Transverse colon (tissue), 4 donors: ENCODE results near the gene CENPE.

Experiments
- POLR2A ChIP-seq: fragments of 450-650 bp; IDR thresholded peaks from one replicate; pipeline ENCODE4 v1.6.1; 2016; ENCODE audit warnings: antibody characterized with exemption, mild to moderate bottlenecking, moderate library complexity
- POLR2AphosphoS5 ChIP-seq, 3 donors: sonication (generic); formaldehyde crosslinking; IDR thresholded peaks; one replicate each; pipeline ENCODE4 v1.6.1; 2016; ENCODE audit warnings: antibody characterized with exemption in 3 of 3
- TF ChIP-seq, protein P1 (sequence below), 5 experiments: fragments of 200-600 bp in 3 of 5; fragments of 450-650 bp in 2 of 5; sonication (generic) in 3 of 5; IDR thresholded peaks; 1 replicate in 2 of 5; 2 replicates in 3 of 5; pipeline ENCODE4 v1.5.1; 2016 to 2017; ENCODE audit warnings: antibody characterized with exemption in 5 of 5, inconsistent platforms in 3 of 5, mild to moderate bottlenecking in 2 of 5, moderate library complexity in 1 of 5

DNA sequence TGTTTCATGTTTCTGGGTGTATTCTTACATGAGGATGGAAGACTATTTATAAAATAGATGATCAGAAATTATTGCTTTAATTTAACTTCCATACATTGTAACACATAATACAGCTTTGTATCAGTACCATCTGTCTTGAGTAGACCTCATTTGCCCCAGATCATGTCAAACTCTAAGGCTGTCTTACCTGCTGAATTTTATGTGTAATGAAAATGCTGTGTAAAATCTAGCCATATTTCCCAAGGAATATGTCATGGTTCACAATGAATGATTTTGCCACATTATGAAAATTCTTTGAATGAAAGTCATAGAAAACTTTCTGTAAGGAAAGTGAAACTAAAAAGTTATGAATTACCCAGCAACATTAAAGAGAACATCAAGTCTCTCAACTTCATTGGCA is 105.9 kb downstream of the CENPE start:
- TF ChIP-seq POLR2A (no peak), POLR2AphosphoS5 (IDR thresholded peaks at IDR 0.05) (no peak)
- TF ChIP-seq, protein P1, sequence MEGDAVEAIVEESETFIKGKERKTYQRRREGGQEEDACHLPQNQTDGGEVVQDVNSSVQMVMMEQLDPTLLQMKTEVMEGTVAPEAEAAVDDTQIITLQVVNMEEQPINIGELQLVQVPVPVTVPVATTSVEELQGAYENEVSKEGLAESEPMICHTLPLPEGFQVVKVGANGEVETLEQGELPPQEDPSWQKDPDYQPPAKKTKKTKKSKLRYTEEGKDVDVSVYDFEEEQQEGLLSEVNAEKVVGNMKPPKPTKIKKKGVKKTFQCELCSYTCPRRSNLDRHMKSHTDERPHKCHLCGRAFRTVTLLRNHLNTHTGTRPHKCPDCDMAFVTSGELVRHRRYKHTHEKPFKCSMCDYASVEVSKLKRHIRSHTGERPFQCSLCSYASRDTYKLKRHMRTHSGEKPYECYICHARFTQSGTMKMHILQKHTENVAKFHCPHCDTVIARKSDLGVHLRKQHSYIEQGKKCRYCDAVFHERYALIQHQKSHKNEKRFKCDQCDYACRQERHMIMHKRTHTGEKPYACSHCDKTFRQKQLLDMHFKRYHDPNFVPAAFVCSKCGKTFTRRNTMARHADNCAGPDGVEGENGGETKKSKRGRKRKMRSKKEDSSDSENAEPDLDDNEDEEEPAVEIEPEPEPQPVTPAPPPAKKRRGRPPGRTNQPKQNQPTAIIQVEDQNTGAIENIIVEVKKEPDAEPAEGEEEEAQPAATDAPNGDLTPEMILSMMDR (IDR thresholded peaks at IDR 0.05), result no peak
